B cell (primary cell): ENCODE data around the gene ETFA. TPM values are rescaled to one million over a fixed set of nuclear protein-coding genes. Genes with fewer than 3 reads are reported as not detected.

Experiments
- ATAC-seq: fragments of 200-7000 bp; cut with Tn5 transposase; one replicate; pipeline ENCODE4 v1.10.0; 2021; ENCODE audit warnings: low read depth, mild to moderate bottlenecking, moderate number of reproducible peaks, moderate library complexity
- CTCF ChIA-PET: fragments of 350-600 bp; sonication (Branson Sonifier 250); formaldehyde crosslinking; loops from one replicate; lab custom pipeline; 2021; ENCODE audit warnings: antibody characterized with exemption, inconsistent platforms; lab: Charles Lee
- POLR2A ChIA-PET: fragments of 350-600 bp; sonication (Branson Sonifier 250); formaldehyde crosslinking; loops from one replicate; lab custom pipeline; 2021; ENCODE audit warnings: antibody characterized with exemption; lab: Charles Lee
- DNase-seq: peaks from one replicate; pipeline ENCODE4 v3.0.0; 2013
- H2AFZ ChIP-seq: 2 replicates; pipeline ENCODE4 v1.6.1; 2012; ENCODE audit warnings: mild to moderate bottlenecking, low read depth, low read length; ENCODE audit not compliant: insufficient read depth, poor library complexity, severe bottlenecking
- H3K27ac ChIP-seq, 2 donors: 1 replicate in 1 of 2; 2 replicates in 1 of 2; pipeline ENCODE4 v1.5.1; 2012 to 2013; ENCODE audit warnings: low read length in 2 of 2, mild to moderate bottlenecking in 2 of 2, moderate library complexity in 1 of 2
- H3K27me3 ChIP-seq, 4 experiments: fragments of 200-600 bp in 1 of 4; sonication (generic) in 1 of 4; replicated peaks in 1 of 4; 1 replicate in 2 of 4; 2 replicates in 2 of 4; pipeline versions ENCODE4 v1.6.1 to v1.7.0; 2013 to 2016; ENCODE audit warnings: low read length in 3 of 4, mild to moderate bottlenecking in 2 of 4, mixed read lengths in 1 of 4, moderate library complexity in 1 of 4; ENCODE audit not compliant: insufficient read depth in 4 of 4, control insufficient read depth in 3 of 4; ENCODE audit errors: control extremely low read depth in 1 of 4
- H3K36me3 ChIP-seq, 2 experiments: replicated peaks in 1 of 2; 1 replicate in 1 of 2; 2 replicates in 1 of 2; pipeline versions ENCODE4 v1.6.1 to v1.7.1; 2013; ENCODE audit warnings: low read length in 1 of 2; ENCODE audit not compliant: insufficient read depth in 2 of 2, control insufficient read depth in 1 of 2; ENCODE audit errors: control extremely low read depth in 1 of 2, extremely low read depth in 1 of 2
- H3K4me1 ChIP-seq, 2 donors: fragments of 200-600 bp in 1 of 2; sonication (generic) in 1 of 2; 1 replicate in 1 of 2; 2 replicates in 1 of 2; pipeline versions ENCODE4 v1.5.1 to v1.6.1; 2013 to 2017; ENCODE audit warnings: low read length in 2 of 2; ENCODE audit not compliant: control insufficient read depth in 2 of 2, insufficient read depth in 2 of 2
- H3K4me2 ChIP-seq: replicated peaks from 2 replicates; pipeline ENCODE3; 2012; ENCODE audit warnings: mild to moderate bottlenecking, low read depth, low read length; ENCODE audit not compliant: poor library complexity, severe bottlenecking
- H3K4me3 ChIP-seq, 5 experiments: fragments of 200-600 bp in 1 of 5; sonication (generic) in 1 of 5; 1 replicate in 3 of 5; 2 replicates in 2 of 5; pipeline versions ENCODE4 v1.5.1 to v1.7.0; 2011 to 2016; ENCODE audit warnings: low read length in 4 of 5, mild to moderate bottlenecking in 4 of 5, low read depth in 2 of 5, control low read depth in 1 of 5, moderate library complexity in 1 of 5; ENCODE audit not compliant: insufficient read depth in 1 of 5; ENCODE audit errors: control extremely low read depth in 1 of 5, extremely low read depth in 1 of 5
- H3K79me2 ChIP-seq: fragments of 200-600 bp; sonication (generic); one replicate; pipeline ENCODE4 v1.6.0; 2016; ENCODE audit warnings: low read length; ENCODE audit not compliant: control insufficient read depth, insufficient read depth
- H3K9ac ChIP-seq: fragments of 200-600 bp; sonication (generic); 2 replicates; pipeline ENCODE4 v1.6.1; 2017; ENCODE audit warnings: mild to moderate bottlenecking, low read length, moderate library complexity
- H3K9me3 ChIP-seq, 3 donors: one replicate each; pipeline versions ENCODE4 v1.6.1 to v1.7.1; 2013; ENCODE audit warnings: low read length in 2 of 3; ENCODE audit not compliant: control insufficient read depth in 2 of 3, insufficient read depth in 1 of 3; ENCODE audit errors: control extremely low read depth in 1 of 3
- H4K20me1 ChIP-seq: 2 replicates; pipeline ENCODE4 v1.6.0; 2012; ENCODE audit warnings: mild to moderate bottlenecking, low read length; ENCODE audit not compliant: insufficient read depth, control insufficient read depth, poor library complexity, severe bottlenecking
- H3K27ac Mint-ChIP-seq: one replicate; pipeline ENCODE4 v1.8.0; 2021; ENCODE audit warnings: mixed read lengths
- H3K27me3 Mint-ChIP-seq: one replicate; pipeline ENCODE4 v1.8.0; 2021; ENCODE audit warnings: mixed read lengths
- H3K4me1 Mint-ChIP-seq: one replicate; pipeline ENCODE4 v1.8.0; 2021; ENCODE audit warnings: mixed read lengths
- H3K4me3 Mint-ChIP-seq: one replicate; pipeline ENCODE4 v1.8.0; 2021; ENCODE audit warnings: mixed read lengths
- H3K9me3 Mint-ChIP-seq: one replicate; pipeline ENCODE4 v1.8.0; 2022; ENCODE audit warnings: mixed read lengths; ENCODE audit not compliant: insufficient read depth
- CTCF ChIP-seq: fragments of 200-600 bp; IDR thresholded peaks from one replicate; pipeline ENCODE4 v1.8.0; 2022; ENCODE audit warnings: antibody characterized with exemption, mild to moderate bottlenecking
- EZH2 ChIP-seq: IDR thresholded peaks from 2 replicates; pipeline ENCODE4 v1.6.1; 2012; ENCODE audit warnings: borderline replicate concordance, low read depth, mild to moderate bottlenecking, moderate library complexity, low read length; ENCODE audit not compliant: insufficient read depth, poor library complexity, severe bottlenecking
- WGBS: methylation state at CpG from one replicate; pipeline ENCODE4 v1.1.5; 2013; ENCODE audit warnings: missing lambda C conversion rate; ENCODE audit not compliant: insufficient coverage; 5-methylcytosine and 5-hydroxymethylcytosine counted together
- intact Hi-C: fragments of 100-400 bp; cut with micrococcal nuclease; formaldehyde crosslinking; loops from one replicate; pipeline ENCODE4 v1.10.0; 2022
- polyA plus RNA-seq: library from polyadenylated mRNA; depleted of rRNA; stranded (reverse); fragments of >200 nt; gene quantifications from 2 replicates; pipeline ENCODE4 v1.2.3, GENCODE V29; 2012
- total RNA-seq, 2 donors: library from RNA; stranded (reverse); fragments of 120-200 nt in 1 of 2; gene quantifications; 1 replicate in 1 of 2; 2 replicates in 1 of 2; pipeline versions ENCODE4 v1.2.3 to v1.2.4, GENCODE V29; 2013 to 2022

Gene ETFA
- total and polyA plus RNA-seq, 2 donors (not counting 1 experiment from before 2014, with no cell fraction given): 34.9 to 68.8 TPM

GRCh38 chr15:76293361-76293760 lies 17.9 kb downstream of the ETFA start:
- no peak overlapping the region for H3K27ac Mint-ChIP-seq
- H3K27me3 Mint-ChIP-seq: no peaks in the 10 kb centered on the region
- Histone ChIP-seq H3K79me2 (peaks cover 24% of the 10 kb centered on the region), H3K4me1 (no peaks in the 10 kb centered on the region), H3K4me2 (no peak overlapping the region), H3K4me3 (no peak overlapping the region), H2AFZ (no peak overlapping the region), H3K27ac (no peak overlapping the region), H3K9me3 (no peaks in the 10 kb centered on the region), H3K27me3 (no peaks in the 10 kb centered on the region), H4K20me1 (peaks cover 18% of the 10 kb centered on the region), H3K9ac (no peak overlapping the region), H3K36me3 (peaks cover 6 to 8% of the 10 kb centered on the region in 2 experiments)
- DNase-seq (no peak), ATAC-seq (no peak)
- POLR2A ChIA-PET: no interaction called here
- CTCF ChIA-PET: no interaction called here
- intact Hi-C loops: no loop called here
- H3K4me3 Mint-ChIP-seq: no peak overlapping the region
- H3K9me3 Mint-ChIP-seq: no peaks in the 10 kb centered on the region
- WGBS: no CpG with 5 or more reads among the region's 1 CpG
- TF ChIP-seq CTCF (no peak), EZH2 (no peak)
- H3K4me1 Mint-ChIP-seq: peaks cover 16% of the 10 kb centered on the region

- Histone ChIP-seq H3K36me3 (peaks cover 8 to 11% of the 10 kb centered on the region in 2 experiments), H3K27me3 (no peaks in the 10 kb centered on the region), H2AFZ (no peak overlapping the region), H3K4me2 (no peak overlapping the region), H3K9ac (no peak overlapping the region), H3K9me3 (no peaks in the 10 kb centered on the region), H3K4me1 (peaks cover 0 to 7% of the 10 kb centered on the region in 2 donors), H4K20me1 (peaks cover 11% of the 10 kb centered on the region), H3K79me2 (peaks cover under 1% of the 10 kb centered on the region), H3K27ac (no peak overlapping the region), H3K4me3 (no peak overlapping the region)
- TF ChIP-seq EZH2: no peak
- no peak for TF ChIP-seq CTCF
- H3K27ac Mint-ChIP-seq: no peak overlapping the region
- WGBS: 100% methylated on average over 1 of the region's 3 CpGs
- H3K27me3 Mint-ChIP-seq: no peaks in the 10 kb centered on the region
- CTCF ChIA-PET: interaction anchor here (1.2 to 1.8 kb wide), 2 partner anchors 41 to 98 kb away, joined by 4 read pairs; no protein-coding TSS in a partner anchor
- ATAC-seq (no peak), DNase-seq (no peak)
- POLR2A ChIA-PET: no interaction called here
- intact Hi-C loops: loop anchor here (10.0 kb wide), 1 partner anchor 55 kb away; no protein-coding TSS in a partner anchor
- H3K9me3 Mint-ChIP-seq: no peaks in the 10 kb centered on the region
- H3K4me1 Mint-ChIP-seq: peaks cover 11% of the 10 kb centered on the region
- H3K4me3 Mint-ChIP-seq: no peak overlapping the region
Measured at GRCh38 chr15:76289582-76289981, 21.7 kb downstream of the ETFA start.
